ENCODE measurements around the gene TUBB3.

DNA sequence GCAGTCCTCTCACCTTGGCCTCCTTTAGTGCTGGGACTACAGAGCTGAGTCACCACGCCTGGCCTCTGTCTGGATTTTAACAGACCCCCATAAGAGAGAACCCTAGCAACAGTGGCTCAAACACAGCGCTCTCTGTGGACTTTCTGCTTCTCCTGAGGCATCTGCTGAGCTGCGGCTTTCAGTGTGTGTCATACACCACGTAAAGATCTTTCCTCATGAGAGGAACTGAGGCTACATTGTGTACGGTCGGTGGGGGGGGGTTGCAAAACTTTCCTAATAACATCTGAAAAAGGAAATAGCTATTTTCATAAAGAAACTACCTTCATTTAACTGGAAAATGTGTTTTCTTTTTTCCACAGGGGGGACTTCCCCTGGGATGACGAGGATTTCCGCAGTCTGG, 58.3 kb downstream of the TUBB3 start:
- TF ChIP-seq, protein P1, sequence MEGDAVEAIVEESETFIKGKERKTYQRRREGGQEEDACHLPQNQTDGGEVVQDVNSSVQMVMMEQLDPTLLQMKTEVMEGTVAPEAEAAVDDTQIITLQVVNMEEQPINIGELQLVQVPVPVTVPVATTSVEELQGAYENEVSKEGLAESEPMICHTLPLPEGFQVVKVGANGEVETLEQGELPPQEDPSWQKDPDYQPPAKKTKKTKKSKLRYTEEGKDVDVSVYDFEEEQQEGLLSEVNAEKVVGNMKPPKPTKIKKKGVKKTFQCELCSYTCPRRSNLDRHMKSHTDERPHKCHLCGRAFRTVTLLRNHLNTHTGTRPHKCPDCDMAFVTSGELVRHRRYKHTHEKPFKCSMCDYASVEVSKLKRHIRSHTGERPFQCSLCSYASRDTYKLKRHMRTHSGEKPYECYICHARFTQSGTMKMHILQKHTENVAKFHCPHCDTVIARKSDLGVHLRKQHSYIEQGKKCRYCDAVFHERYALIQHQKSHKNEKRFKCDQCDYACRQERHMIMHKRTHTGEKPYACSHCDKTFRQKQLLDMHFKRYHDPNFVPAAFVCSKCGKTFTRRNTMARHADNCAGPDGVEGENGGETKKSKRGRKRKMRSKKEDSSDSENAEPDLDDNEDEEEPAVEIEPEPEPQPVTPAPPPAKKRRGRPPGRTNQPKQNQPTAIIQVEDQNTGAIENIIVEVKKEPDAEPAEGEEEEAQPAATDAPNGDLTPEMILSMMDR (IDR thresholded peaks at IDR 0.05) = no peak
- no peak for TF ChIP-seq POLR2A (IDR thresholded peaks at IDR 0.05)

Measured in right lobe of liver (tissue), 4 donors.